HEK293 (cell line): Measurements from ENCODE around the gene COL12A1.
A peak's percentile ranks its signal among the peaks of the same experiment; 100 is the strongest.

ENCODE experiments used
- CTCF ChIA-PET: fragments of 350-600 bp; formaldehyde crosslinking; extraction: SDS; loops from one replicate; lab custom pipeline; 2021; ENCODE audit warnings: antibody characterized with exemption; lab: Yijun Ruan, JAX
- POLR2A ChIA-PET: fragments of 300-600 bp; formaldehyde crosslinking; extraction: SDS; loops from one replicate; lab custom pipeline; 2020; ENCODE audit warnings: antibody characterized with exemption, inconsistent platforms; lab: Yijun Ruan, JAX
- H3K27ac ChIP-seq: fragments of 200-500 bp; sonication (Bioruptor generic); 2 replicates; pipeline ENCODE4 v1.5.1; 2014; ENCODE audit warnings: low read depth, low read length, control low read depth, inconsistent platforms; ENCODE audit errors: extremely low read depth
- H3K36me3 ChIP-seq, 2 experiments: fragments of 200-500 bp in 1 of 2; sonication (Bioruptor generic) in 1 of 2; 1 replicate in 1 of 2; 2 replicates in 1 of 2; pipeline ENCODE4 v1.5.1; 2014 to 2017; ENCODE audit warnings: inconsistent platforms in 2 of 2, low read length in 2 of 2; ENCODE audit not compliant: control insufficient read depth in 2 of 2, insufficient read depth in 1 of 2
- H3K4me1 ChIP-seq: fragments of 200-500 bp; sonication (Bioruptor generic); 2 replicates; pipeline ENCODE4 v1.5.1; 2014; ENCODE audit warnings: mild to moderate bottlenecking, low read length, inconsistent platforms; ENCODE audit not compliant: control insufficient read depth, insufficient read depth
- H3K4me3 ChIP-seq: 2 replicates; pipeline ENCODE4 v1.5.1; 2011; ENCODE audit warnings: low read depth, mild to moderate bottlenecking, control low read depth, low read length, moderate library complexity
- H3K9me3 ChIP-seq: fragments of 200-500 bp; sonication (Bioruptor generic); 2 replicates; pipeline ENCODE4 v1.5.1; 2014; ENCODE audit warnings: low read depth, low read length, inconsistent platforms; ENCODE audit not compliant: control insufficient read depth, insufficient read depth
- GLIS1 ChIP-seq: fragments of 450-650 bp; formaldehyde crosslinking; IDR thresholded peaks from 2 replicates; pipeline ENCODE4 v1.5.1; 2016; ENCODE audit warnings: missing biosample characterization, missing genetic modification characterization
- KLF1 ChIP-seq: fragments of 450-650 bp; formaldehyde crosslinking; IDR thresholded peaks from 2 replicates; pipeline ENCODE4 v1.5.1; 2016; ENCODE audit warnings: missing biosample characterization, missing genetic modification characterization
- KLF9 ChIP-seq: fragments of 450-650 bp; formaldehyde crosslinking; IDR thresholded peaks from 2 replicates; pipeline ENCODE4 v1.5.1; 2016; ENCODE audit warnings: missing biosample characterization, missing genetic modification characterization, low read depth
- MYNN ChIP-seq: fragments of 450-650 bp; formaldehyde crosslinking; IDR thresholded peaks from 2 replicates; pipeline ENCODE4 v1.5.1; 2016; ENCODE audit warnings: missing biosample characterization, missing genetic modification characterization, borderline replicate concordance
- SETDB1 ChIP-seq: IDR thresholded peaks from one replicate; pipeline ENCODE4 v1.6.1; 2017; ENCODE audit warnings: mild to moderate bottlenecking, low read length, moderate library complexity, mixed read lengths; ENCODE audit not compliant: insufficient read length
- ZNF133 ChIP-seq: fragments of 450-650 bp; formaldehyde crosslinking; IDR thresholded peaks from 2 replicates; pipeline ENCODE4 v1.5.1; 2016; ENCODE audit warnings: missing biosample characterization, missing genetic modification characterization
- ZNF16 ChIP-seq: fragments of 450-650 bp; formaldehyde crosslinking; IDR thresholded peaks from 2 replicates; pipeline ENCODE4 v1.5.1; 2016; ENCODE audit warnings: low read depth, missing biosample characterization, missing genetic modification characterization
- ZNF394 ChIP-seq: fragments of 450-650 bp; formaldehyde crosslinking; IDR thresholded peaks from 2 replicates; pipeline ENCODE4 v1.5.1; 2016; ENCODE audit warnings: missing biosample characterization, missing genetic modification characterization, mild to moderate bottlenecking, moderate library complexity, borderline replicate concordance
- ZNF555 ChIP-seq: fragments of 450-650 bp; formaldehyde crosslinking; conservative IDR thresholded peaks from 2 replicates; pipeline ENCODE4 v1.5.1; 2017; ENCODE audit warnings: missing biosample characterization, mild to moderate bottlenecking, missing genetic modification characterization, inconsistent platforms
- ZNF571 ChIP-seq: fragments of 450-650 bp; formaldehyde crosslinking; IDR thresholded peaks from 2 replicates; pipeline ENCODE4 v1.5.0; 2017; ENCODE audit warnings: missing biosample characterization, missing genetic modification characterization
- ZNF677 ChIP-seq: fragments of 450-650 bp; IDR thresholded peaks from 2 replicates; pipeline ENCODE4 v1.5.0; 2018; ENCODE audit warnings: missing biosample characterization, mild to moderate bottlenecking, missing genetic modification characterization, moderate library complexity
- ZNF768 ChIP-seq: fragments of 450-650 bp; formaldehyde crosslinking; IDR thresholded peaks from 2 replicates; pipeline ENCODE4 v1.5.1; 2018; ENCODE audit warnings: missing biosample characterization, mild to moderate bottlenecking, missing genetic modification characterization
- ZNF776 ChIP-seq: fragments of 450-650 bp; formaldehyde crosslinking; IDR thresholded peaks from 2 replicates; pipeline ENCODE4 v1.5.0; 2017; ENCODE audit warnings: missing biosample characterization, missing genetic modification characterization, borderline replicate concordance
- TF ChIP-seq, protein P1 (sequence below): fragments of 450-650 bp; formaldehyde crosslinking; IDR thresholded peaks from 2 replicates; pipeline ENCODE4 v1.5.1; 2016; ENCODE audit warnings: missing biosample characterization, missing genetic modification characterization
- TF ChIP-seq, protein P2 (sequence below): fragments of 450-650 bp; formaldehyde crosslinking; optimal IDR thresholded peaks from 2 replicates; pipeline ENCODE3; 2016; ENCODE audit warnings: missing biosample characterization, mild to moderate bottlenecking, missing genetic modification characterization
- TF ChIP-seq, protein P3 (sequence below): fragments of 450-650 bp; formaldehyde crosslinking; IDR thresholded peaks from 2 replicates; pipeline ENCODE4 v1.5.1; 2016; ENCODE audit warnings: missing biosample characterization, missing genetic modification characterization
- TF ChIP-seq, protein P4 (sequence below): fragments of 450-650 bp; formaldehyde crosslinking; IDR thresholded peaks from 2 replicates; pipeline ENCODE4 v1.5.1; 2016; ENCODE audit warnings: missing biosample characterization, missing genetic modification characterization
- TF ChIP-seq, protein P5 (sequence below): fragments of 450-650 bp; formaldehyde crosslinking; IDR thresholded peaks from 2 replicates; pipeline ENCODE4 v1.5.1; 2017; ENCODE audit warnings: missing biosample characterization, missing genetic modification characterization
- TF ChIP-seq, protein P6 (sequence below): fragments of 450-650 bp; formaldehyde crosslinking; IDR thresholded peaks from 2 replicates; pipeline ENCODE4 v1.5.1; 2016; ENCODE audit warnings: missing biosample characterization, missing genetic modification characterization

COL12A1 gene

DNA sequence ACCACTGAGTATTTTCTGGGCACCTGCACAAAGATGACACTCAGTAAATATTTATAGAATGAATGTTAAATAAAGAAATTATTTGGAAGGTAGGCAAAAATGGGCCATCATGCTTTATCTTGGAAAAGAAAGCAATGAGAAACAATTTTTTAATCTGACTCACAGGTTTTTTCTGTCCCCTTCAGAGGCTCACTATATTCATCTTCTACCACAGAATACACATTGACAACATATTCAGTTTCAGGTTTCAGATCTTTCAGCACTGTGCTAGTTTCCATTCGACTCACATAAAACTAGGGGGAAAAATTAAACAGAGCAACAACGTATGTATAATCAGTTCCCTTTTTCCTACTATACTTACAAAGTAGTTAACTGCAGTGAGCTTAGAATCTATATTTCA is 58.3 kb downstream of the COL12A1 start:
- Histone ChIP-seq H3K4me1 (no peaks in the 10 kb centered on the region), H3K27ac (no peak overlapping the region), H3K36me3 (peaks cover 0 to 3% of the 10 kb centered on the region in 2 experiments; a peak in 1 of 3 replicates), H3K9me3 (no peaks in the 10 kb centered on the region), H3K4me3 (no peak overlapping the region)
- POLR2A ChIA-PET: no interaction called here
- TF ChIP-seq ZNF133 (tag by site-specific recombination): peak; percentile 26; the same call in 1 of the 2 replicates
- TF ChIP-seq ZNF677: no peak
- CTCF ChIA-PET: interaction anchor here (0.6 to 1.2 kb wide), 4 partner anchors 41 to 873 kb away, joined by 3 read pairs; no protein-coding TSS in a partner anchor

DNA sequence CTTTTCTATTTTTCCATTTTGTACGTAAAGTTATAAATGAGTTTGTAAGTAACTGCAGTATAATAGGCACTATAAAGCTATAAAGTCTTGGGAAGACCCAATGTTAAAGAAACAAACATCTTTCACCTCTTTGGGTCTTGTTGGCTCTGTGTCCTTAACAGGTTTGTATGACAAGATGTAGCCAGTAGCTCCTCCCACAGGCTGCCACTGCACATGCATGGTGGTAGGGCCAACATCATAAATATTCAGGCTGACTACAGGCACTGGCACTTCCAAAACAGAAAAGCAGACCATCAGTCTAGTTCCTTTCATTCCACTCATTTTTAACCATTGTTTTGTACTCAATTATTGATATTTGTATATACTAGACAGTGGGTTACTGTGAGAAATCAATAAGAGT is 59.9 kb downstream of the COL12A1 start:
- POLR2A ChIA-PET: no interaction called here
- TF ChIP-seq, protein P1, sequence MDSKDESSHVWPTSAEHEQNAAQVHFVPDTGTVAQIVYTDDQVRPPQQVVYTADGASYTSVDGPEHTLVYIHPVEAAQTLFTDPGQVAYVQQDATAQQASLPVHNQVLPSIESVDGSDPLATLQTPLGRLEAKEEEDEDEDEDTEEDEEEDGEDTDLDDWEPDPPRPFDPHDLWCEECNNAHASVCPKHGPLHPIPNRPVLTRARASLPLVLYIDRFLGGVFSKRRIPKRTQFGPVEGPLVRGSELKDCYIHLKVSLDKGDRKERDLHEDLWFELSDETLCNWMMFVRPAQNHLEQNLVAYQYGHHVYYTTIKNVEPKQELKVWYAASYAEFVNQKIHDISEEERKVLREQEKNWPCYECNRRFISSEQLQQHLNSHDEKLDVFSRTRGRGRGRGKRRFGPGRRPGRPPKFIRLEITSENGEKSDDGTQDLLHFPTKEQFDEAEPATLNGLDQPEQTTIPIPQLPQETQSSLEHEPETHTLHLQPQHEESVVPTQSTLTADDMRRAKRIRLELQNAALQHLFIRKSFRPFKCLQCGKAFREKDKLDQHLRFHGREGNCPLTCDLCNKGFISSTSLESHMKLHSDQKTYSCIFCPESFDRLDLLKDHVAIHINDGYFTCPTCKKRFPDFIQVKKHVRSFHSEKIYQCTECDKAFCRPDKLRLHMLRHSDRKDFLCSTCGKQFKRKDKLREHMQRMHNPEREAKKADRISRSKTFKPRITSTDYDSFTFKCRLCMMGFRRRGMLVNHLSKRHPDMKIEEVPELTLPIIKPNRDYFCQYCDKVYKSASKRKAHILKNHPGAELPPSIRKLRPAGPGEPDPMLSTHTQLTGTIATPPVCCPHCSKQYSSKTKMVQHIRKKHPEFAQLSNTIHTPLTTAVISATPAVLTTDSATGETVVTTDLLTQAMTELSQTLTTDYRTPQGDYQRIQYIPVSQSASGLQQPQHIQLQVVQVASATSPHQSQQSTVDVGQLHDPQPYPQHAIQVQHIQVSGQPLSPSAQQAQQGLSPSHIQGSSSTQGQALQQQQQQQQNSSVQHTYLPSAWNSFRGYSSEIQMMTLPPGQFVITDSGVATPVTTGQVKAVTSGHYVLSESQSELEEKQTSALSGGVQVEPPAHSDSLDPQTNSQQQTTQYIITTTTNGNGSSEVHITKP (tag by site-specific recombination): no peak
- TF ChIP-seq ZNF555 (tag by site-specific recombination): no peak
- TF ChIP-seq ZNF768: no peak
- no peak for TF ChIP-seq ZNF16
- no peak for TF ChIP-seq ZNF394
- TF ChIP-seq, protein P2, sequence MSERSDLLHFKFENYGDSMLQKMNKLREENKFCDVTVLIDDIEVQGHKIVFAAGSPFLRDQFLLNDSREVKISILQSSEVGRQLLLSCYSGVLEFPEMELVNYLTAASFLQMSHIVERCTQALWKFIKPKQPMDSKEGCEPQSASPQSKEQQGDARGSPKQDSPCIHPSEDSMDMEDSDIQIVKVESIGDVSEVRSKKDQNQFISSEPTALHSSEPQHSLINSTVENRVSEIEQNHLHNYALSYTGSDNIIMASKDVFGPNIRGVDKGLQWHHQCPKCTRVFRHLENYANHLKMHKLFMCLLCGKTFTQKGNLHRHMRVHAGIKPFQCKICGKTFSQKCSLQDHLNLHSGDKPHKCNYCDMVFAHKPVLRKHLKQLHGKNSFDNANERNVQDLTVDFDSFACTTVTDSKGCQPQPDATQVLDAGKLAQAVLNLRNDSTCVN (tag by site-specific recombination): no peak
- no peak for TF ChIP-seq MYNN (tag by site-specific recombination)
- TF ChIP-seq ZNF776: no peak
- TF ChIP-seq, protein P3, sequence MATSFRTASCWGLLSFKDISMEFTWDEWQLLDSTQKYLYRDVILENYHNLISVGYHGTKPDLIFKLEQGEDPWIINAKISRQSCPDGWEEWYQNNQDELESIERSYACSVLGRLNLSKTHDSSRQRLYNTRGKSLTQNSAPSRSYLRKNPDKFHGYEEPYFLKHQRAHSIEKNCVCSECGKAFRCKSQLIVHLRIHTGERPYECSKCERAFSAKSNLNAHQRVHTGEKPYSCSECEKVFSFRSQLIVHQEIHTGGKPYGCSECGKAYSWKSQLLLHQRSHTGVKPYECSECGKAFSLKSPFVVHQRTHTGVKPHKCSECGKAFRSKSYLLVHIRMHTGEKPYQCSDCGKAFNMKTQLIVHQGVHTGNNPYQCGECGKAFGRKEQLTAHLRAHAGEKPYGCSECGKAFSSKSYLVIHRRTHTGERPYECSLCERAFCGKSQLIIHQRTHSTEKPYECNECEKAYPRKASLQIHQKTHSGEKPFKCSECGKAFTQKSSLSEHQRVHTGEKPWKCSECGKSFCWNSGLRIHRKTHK (tag by site-specific recombination): no peak
- TF ChIP-seq, protein P4, sequence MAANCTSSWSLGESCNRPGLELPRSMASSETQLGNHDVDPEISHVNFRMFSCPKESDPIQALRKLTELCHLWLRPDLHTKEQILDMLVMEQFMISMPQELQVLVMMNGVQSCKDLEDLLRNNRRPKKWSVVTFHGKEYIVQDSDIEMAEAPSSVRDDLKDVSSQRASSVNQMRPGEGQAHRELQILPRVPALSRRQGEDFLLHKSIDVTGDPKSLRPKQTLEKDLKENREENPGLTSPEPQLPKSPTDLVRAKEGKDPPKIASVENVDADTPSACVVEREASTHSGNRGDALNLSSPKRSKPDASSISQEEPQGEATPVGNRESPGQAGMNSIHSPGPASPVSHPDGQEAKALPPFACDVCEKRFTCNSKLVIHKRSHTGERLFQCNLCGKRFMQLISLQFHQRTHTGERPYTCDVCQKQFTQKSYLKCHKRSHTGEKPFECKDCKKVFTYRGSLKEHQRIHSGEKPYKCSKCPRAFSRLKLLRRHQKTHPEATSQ (tag by site-specific recombination): no peak
- TF ChIP-seq, all 188 proteins: peak for 0
- Histone ChIP-seq H3K4me3 (no peak overlapping the region), H3K4me1 (no peaks in the 10 kb centered on the region), H3K9me3 (no peaks in the 10 kb centered on the region), H3K36me3 (no peaks in the 10 kb centered on the region), H3K27ac (no peak overlapping the region)
- CTCF ChIA-PET: no interaction called here

DNA sequence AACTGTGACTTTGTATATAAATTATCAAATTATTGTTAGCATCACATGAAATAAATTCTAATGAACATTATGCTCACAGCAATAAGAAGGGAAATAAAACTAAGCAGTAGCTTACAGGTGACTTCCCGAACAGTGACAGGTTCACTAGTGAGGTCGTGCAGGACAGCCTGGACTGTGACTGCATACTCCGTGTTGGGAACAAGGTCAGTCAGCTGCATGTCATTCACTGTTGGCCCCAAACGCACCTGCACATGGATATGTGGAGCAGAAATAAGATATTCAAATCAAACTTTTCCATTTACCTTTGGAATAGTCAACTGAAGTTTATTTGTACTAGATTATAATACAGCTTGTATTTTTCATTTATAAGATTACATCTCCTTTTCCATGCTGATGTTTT is 60.6 kb downstream of the COL12A1 start:
- no peak overlapping the region for H3K4me3 ChIP-seq
- ChIA-PET CTCF (interaction anchor here (0.8 kb wide), 1 partner anchor 64 kb away, joined by 4 read pairs; no protein-coding TSS in a partner anchor), POLR2A (no interaction called here)
- no peaks in the 10 kb centered on the region for H3K4me1 ChIP-seq
- no peaks in the 10 kb centered on the region for H3K9me3 ChIP-seq
- no peak overlapping the region for H3K27ac ChIP-seq
- no peaks in the 10 kb centered on the region for H3K36me3 ChIP-seq
- no peak for TF ChIP-seq ZNF571 (tag by site-specific recombination)
- TF ChIP-seq, protein P5, sequence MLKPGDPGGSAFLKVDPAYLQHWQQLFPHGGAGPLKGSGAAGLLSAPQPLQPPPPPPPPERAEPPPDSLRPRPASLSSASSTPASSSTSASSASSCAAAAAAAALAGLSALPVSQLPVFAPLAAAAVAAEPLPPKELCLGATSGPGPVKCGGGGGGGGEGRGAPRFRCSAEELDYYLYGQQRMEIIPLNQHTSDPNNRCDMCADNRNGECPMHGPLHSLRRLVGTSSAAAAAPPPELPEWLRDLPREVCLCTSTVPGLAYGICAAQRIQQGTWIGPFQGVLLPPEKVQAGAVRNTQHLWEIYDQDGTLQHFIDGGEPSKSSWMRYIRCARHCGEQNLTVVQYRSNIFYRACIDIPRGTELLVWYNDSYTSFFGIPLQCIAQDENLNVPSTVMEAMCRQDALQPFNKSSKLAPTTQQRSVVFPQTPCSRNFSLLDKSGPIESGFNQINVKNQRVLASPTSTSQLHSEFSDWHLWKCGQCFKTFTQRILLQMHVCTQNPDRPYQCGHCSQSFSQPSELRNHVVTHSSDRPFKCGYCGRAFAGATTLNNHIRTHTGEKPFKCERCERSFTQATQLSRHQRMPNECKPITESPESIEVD (tag by site-specific recombination): no peak
- no peak for TF ChIP-seq KLF9 (tag by site-specific recombination)
- TF ChIP-seq KLF1: no peak
- TF ChIP-seq, protein P6, sequence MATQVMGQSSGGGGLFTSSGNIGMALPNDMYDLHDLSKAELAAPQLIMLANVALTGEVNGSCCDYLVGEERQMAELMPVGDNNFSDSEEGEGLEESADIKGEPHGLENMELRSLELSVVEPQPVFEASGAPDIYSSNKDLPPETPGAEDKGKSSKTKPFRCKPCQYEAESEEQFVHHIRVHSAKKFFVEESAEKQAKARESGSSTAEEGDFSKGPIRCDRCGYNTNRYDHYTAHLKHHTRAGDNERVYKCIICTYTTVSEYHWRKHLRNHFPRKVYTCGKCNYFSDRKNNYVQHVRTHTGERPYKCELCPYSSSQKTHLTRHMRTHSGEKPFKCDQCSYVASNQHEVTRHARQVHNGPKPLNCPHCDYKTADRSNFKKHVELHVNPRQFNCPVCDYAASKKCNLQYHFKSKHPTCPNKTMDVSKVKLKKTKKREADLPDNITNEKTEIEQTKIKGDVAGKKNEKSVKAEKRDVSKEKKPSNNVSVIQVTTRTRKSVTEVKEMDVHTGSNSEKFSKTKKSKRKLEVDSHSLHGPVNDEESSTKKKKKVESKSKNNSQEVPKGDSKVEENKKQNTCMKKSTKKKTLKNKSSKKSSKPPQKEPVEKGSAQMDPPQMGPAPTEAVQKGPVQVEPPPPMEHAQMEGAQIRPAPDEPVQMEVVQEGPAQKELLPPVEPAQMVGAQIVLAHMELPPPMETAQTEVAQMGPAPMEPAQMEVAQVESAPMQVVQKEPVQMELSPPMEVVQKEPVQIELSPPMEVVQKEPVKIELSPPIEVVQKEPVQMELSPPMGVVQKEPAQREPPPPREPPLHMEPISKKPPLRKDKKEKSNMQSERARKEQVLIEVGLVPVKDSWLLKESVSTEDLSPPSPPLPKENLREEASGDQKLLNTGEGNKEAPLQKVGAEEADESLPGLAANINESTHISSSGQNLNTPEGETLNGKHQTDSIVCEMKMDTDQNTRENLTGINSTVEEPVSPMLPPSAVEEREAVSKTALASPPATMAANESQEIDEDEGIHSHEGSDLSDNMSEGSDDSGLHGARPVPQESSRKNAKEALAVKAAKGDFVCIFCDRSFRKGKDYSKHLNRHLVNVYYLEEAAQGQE (tag by site-specific recombination): no peak
- TF ChIP-seq GLIS1 (tag by site-specific recombination): no peak
- TF ChIP-seq SETDB1: no peak
